Stimulated activated CD8-positive, alpha-beta memory T cell treated with anti-CD3 and anti-CD28 coated beads, Interleukin-7, amount 100 ng/mL, for 4 hours (primary cell): ENCODE results near the gene PRR15.
"Not testable (repeated sequence)": the region's sequence is repeated elsewhere in the genome, so short reads cannot be mapped to it uniquely, and the experiment has no call there.

Experiments
- DNase-seq, 2 donors: peaks; one replicate each; pipeline ENCODE4 v3.0.0-alpha.2; 2020; ENCODE audit warnings: low read depth in 2 of 2

The PRR15 gene, protein sequence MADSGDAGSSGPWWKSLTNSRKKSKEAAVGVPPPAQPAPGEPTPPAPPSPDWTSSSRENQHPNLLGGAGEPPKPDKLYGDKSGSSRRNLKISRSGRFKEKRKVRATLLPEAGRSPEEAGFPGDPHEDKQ

DNA sequence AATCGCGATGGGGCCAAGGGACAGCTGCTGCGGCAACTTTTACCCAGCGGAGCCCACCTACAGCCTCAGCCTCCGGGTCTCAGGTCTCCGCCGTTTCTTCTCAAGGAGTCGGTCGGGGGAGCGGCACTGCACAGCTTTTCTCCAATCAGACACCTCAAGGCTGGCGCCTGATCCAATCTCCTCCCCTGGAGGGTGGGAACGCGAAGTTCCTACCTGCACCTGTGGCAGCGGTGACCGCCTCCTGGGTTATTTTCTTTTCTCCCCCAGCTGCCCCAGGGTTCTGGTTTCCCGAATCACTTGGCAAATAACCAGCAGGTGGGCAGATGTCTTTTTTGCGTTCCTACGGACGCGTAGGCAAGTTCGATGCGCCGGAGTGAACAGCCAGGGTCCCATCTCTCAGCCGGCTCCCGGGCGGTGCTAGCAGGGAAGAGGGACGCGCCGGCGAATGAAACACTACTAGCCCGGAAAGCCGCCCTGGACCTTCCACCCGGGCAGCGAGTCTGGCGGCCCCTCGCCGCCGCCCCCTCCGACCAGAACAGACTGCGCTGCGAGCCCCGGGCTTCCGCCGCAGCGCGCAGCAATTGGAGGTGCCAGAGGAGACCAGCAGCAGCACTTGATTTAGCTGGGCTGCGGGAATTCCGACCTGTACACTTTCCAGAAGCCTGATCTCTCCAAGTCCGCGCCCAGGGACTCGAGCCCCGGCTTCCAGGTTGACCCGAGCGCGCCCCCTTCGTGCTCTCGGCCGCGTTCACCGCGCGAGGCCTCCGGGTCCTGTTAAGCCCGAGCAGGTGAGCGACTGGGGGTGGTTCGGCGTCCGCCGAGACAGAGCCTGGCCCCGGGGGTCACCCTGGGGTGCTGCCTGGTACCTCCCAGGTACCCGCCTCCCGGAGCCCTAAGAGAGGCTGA lies at the start of gene PRR15:
Gene PRR15 (plus strand): TSS at position 246 of the 906 bp plus-strand sequence. CDS start 2,495 bp downstream, outside the sequence.
- no peak for DNase-seq

DNA sequence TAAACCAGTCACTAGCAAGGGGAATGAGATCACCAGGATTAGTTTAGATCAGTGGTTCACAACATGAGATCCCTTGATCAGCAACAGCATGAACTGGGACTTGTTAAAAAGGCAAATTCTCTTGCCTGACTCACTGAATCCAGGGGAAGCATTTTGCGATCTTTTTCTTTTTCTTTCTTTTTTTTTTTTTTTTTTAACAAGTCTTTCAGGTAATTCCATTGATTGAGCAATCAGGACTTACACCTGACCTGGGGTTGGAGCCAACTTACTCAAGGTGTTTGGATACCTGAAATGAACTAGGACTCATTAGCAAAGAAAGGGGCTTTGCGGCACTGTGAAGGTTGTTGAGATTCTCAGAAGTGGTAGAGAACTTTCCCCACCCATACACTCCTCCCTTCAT lies 47.1 kb upstream of the PRR15 start:
- DNase-seq: no peak

DNA sequence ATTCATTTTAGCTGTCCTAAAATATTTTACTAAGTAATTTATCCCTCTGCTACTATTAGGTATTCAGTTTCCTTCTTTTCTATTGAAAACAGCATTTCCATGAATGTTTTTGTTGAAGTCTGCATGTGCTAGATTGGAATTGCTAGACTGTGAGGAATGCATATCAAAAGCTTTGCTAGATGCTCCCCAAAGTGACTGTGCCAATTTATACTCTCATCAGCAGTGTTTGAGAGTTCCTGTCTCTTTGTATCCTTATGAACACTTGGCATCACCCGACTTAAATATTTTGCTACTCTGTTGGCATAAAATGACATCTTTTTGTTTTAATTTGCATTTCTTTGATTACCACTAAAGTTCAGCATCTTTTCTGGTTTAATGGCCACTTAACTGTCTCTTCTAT lies 45.0 kb upstream of the PRR15 start:
- no peak for DNase-seq

DNA sequence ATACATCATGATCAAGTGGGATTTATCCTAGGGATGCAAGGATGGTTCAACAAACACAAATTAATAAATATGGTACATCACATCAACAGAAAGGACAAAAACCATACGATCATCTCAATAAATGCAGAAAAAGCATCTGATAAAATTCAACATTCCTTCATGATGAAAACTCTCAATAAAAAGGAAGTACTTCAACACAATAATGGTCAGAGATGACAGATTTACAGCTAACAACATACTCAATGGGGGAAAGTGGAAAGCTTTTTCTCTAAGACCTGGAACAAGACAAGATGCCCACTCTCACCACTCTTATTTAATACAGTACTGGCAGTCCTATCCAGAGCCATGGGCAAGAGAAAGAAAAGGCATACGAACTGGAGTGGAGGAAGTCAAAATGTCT lies 39.9 kb upstream of the PRR15 start:
- DNase-seq: no peak

DNA sequence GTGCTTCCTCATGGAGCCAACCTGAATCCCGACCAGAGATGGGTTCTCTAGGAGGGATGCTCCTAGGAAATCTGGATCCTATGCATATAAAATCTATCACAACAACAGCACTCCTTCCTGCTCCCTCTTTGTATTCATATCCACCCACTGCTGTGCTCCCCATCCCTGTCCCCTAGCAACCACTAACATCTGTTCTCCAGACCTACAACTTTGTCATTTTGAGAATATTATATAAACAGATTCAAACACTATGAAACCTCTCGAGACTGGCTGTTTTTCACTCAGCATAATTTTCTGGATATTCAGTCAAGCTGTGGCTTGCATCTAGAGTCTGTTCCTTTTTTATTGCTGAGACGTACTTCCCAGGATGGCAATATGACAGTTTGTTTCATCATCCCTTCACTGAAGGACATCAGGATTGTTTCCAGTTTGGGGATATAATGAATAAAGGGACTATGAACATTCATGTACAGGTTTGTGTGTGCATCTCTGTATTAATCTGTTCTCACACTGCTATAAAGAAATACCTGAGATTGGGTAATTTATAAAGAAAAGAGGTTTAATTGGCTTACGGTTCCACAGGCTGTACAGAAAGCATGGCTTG lies 36.0 kb upstream of the PRR15 start:
- no peak for DNase-seq

DNA sequence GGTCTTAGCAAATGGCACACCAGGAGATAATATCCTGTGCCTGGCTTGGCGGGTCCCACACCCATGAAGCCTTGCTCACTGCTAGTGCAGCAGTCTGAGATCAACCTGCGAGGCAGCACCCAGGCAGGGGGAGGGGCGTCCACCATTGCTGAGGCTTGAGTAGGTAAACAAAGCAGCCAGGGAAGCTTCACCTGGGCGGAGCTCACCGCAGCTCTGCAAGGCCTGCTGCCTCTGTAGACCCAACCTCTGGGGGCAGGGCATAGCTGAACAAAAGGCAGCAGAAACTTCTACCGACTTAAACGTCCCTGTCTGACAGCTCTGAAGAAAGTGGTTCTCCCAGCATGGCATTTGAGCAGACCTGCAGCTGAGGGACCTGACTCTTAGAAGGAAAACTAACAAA lies 35.1 kb upstream of the PRR15 start:
- not testable (repeated sequence) for DNase-seq

DNA sequence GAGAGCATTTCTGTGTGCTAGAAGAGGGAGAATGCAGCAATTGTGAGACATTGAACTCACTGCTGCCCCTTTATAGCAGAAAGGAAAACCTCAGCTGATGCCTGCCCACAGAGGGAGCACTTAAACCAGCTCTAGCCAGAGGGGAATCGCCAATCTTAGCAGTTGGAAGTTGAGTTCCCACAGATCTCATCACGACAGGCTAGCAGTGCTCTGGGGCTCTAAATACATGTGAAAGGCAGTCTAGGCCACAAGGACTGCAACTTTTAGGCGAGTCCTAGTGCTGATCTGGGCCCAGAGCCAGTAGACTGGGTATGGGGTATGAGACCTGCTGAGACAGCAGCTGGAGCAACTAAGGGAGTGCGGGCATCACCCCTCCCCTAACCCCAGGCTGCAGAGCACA lies 25.2 kb upstream of the PRR15 start:
- DNase-seq: no peak

DNA sequence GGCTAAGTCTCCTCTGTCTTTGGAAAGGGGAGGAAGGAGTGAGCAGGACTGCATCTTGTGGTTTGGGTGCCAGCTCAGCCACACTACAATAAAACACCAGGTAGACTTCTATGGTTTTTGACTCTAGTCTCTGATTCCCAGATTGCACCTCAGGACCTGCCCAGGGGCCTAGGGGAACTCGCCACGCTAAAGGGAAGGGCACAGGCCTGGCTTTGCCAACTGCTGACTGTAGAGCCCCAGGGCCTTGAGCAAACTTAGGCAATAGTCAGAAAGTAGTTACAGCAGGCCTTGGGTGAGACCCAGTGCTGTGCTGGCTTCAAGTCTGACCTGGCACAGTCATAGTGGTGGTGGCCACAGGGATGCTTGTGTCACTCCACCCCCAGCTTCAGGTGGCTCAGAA lies 24.2 kb upstream of the PRR15 start:
- no peak for DNase-seq

DNA sequence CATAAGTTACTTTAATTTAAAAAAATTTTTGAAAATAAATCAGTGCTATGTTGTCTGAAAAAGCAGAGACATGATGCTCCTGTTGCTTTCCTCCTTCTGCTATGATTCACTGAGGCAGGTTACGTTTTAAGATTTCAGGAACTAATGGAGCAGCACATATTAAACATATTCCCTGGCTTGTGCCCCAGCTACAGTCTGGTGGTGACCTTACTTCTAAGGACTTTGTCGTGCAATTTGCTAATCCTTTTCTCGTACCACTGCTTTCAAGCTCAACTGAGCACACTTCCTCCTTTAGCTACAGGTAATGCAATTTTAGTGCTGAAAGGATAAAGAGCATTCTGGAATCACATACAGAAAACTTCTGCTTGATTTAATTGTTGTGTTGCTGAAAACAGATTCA lies 16.2 kb upstream of the PRR15 start:
- no peak for DNase-seq

DNA sequence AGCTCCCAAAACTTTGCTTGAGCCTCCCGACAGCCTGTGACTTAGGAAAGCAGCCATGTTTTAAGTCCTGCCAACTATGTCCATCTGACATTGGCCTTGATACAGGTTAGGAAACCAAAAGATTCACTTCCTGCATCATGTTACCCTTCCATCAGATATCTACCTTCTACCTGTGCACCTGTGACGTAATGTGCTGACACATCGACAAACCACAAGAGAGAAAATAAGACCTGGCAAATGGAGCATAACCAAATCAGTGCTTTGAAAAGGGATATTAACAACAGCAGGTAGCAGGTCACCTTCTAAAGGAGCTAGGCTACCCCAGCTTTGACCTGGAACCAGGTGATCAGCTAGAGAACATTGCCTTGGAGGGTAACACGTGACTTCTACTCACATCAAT lies 14.8 kb upstream of the PRR15 start:
- DNase-seq: no peak

DNA sequence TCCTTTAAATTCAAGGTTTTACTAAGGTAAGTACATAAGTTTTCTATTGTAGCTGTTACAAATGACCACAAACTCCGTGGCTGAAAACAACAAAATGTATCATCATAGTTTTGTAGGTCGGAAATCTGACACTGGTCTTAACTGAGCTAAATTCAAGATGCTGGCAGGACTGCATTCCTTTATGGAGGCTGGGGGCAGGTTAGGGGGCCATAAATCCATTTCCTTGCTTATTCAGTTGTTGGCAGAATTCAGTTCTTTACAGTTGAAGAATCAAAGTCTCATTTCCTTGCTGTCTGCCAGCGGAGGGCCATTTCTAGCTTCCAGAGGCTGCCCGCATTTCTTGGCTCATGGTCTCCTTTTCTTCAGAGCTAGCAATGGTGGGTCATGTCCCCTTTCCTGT lies 11.2 kb upstream of the PRR15 start:
- DNase-seq: no peak

DNA sequence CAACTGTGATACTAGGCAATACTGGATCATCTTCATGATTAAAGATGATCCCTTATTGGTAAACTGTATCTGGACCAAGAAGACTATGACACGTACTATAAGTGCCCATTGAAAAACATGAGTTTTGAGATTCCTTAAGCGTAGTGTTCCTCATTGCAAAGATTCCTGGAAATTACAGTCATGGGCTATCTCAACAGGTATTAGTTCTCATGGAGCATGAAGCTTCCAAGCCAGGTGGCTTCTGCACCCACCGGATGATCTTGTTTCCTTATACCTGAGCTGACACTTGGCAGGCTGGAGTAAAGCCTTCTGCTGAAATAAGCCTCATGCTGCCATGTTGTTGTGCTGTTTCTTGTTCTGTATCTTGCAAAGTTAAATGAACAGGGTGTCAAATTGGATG lies 8.6 kb upstream of the PRR15 start:
- no peak for DNase-seq

DNA sequence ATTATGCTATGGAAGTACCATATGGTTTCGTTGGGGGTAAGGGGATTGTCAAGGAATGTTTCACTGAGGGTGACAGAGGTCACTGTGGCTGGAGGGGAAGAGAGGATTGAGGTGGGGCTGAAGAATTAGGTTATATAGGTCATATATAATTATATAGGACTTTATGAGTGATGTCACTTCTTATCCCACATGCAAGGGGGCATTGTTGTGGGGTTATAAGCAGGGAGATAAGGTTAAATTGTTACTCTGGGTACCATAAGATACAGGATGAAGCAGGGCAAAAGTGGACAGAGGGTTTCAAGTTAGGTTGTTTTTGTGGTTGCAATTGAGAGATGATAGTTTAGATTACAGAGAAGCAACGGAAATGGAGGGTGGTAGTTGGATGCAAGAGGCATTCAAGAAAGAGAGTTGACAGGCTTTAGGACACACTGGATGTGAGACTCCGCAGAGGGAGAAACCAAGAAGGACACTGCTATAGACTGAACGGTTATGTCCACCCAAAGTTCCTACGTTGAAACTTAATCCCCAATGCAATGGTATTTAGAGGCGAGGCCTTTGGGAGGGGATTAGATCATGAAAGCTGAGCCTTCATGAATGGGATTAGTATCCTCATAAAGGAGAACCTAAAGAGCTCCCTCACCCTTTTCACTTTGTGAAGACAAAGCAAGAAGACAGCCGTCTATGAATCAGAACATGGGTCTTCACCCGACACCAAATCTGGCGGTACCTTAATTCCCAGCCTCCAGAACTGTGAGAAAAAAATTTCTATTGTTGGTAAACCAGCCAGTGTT lies 7.0 kb upstream of the PRR15 start:
- DNase-seq: no peak

DNA sequence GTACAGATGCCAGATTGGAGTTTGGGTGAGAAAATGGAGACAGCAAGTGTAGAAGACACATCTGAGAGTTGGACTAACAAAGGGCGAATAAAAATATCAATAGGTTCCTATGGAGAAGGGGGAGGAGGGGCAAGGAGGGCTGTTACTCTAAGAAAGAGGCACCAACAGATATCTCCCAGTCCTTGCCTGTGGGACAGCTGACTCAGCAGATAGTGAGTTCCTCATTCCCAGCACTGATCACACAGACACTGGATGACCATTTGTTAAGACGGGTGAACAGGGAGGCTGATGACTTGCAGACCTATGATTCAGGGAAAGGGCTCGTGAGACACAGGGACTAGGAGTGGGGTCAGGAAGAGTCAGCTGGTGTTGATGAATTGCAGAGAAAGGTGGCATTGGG lies 5.7 kb upstream of the PRR15 start:
- DNase-seq: no peak

DNA sequence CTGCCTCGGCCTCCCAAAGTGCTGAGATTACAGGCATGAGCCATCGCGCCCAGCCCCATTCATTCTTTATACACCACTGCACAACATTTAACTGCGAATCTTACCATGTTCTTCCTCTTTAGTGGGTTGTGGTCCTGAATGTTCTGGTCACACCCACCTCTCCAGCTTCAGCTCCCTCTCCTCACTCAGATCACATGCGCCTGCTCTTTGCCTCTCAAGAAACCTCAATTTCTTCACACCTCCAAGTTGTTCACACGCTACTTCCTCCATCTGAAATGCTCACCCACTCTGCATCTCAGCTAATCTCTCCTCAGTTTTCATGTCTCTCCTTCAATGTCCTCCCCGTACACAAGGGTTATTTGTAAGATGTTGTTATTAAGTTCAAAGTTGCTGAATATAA lies 2.4 kb upstream of the PRR15 start:
- DNase-seq: no peak

DNA sequence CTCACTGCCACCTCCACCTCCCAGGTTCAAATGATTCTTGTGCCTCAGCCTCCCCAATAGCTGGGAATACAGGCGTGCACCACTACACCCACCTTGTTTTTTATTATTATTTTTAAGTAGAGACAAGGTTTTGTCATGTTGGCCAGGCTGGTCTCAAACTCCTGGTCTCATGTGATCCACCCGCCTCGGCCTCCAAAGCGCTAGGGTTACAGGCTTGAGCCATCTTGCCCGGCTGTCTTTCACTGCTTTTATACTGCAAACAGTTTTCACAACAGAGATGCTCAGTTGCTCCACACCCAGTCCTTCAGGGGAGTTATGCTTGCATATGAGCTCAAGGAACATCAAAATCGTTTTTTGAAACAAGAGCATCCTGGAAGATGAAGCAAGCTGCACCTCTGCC lies 1.3 kb upstream of the PRR15 start:
- DNase-seq: no peak

DNA sequence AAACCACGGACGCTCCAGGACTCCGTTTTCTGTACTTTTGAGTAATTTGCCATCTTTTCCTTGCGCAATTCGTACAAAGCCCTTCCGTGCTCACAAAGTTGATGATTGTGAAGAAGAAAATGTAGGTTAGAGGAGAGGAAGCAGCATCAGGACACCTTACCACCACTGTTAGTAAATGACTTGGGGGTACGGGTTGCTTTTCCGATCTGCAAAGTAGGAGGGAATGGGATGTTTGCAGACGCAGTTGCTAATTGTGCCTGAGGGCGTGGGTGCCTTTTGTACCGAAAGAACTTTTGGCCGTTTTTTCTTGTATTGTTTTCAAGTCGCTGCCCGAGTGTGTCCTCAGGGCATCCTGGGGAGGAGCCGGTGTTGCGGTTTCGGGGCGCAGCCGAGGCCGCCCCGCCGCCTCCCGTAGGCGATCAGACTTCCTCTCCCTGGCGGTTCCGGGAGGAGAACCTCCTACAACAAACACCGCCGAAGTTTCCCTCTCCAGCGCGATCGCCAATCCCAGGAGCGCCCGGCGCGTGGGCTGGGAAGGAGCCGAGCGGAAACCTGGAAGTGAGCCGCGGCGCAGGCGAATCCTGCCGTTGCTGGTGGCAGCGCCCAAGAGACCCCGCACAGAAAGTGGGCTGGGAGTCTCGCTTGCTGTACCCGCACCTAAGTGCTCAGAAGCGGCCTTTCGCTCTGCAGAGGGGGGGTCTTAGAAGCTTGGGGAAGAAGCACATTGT lies 1.0 kb downstream of the PRR15 start:
- DNase-seq: no peak

DNA sequence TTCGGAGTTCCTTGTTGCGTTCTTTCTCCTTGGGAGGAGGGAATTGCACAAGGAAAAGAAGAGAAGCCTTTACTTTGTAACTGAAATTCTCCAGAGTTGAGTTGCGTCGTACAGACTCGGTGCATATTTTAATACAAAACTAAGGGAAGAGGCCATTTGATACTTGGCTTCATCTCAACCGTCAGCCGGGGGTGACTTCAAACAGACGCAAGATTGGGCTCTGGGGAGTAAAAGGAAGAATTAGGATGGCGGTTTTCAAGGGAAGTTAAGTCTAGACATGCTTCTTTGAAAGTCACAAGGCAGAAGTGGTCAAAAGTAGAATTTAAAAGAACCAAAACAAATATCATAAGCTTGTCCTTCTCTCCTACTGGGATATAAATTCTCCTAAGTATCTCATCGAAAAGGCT lies 1.6 kb downstream of the PRR15 start:
- DNase-seq: no peak

DNA sequence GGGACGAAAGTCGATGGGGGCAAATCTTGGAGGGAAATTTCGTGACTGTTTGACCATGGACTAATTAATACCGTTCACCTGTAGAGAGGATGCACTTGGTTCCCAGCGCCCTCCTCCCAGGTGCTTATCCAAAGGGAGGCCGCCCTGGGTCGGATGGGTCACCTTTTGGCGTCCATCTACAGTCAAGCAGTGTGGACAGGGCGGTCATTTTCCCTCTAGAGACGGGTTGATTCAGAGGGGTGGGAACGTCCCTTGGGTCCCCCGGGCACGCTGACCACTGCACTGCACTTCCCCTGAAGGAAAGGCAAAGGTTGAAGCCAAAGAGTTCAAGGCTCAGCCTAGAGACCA lies 2.0 kb downstream of the PRR15 start:
- no peak for DNase-seq

DNA sequence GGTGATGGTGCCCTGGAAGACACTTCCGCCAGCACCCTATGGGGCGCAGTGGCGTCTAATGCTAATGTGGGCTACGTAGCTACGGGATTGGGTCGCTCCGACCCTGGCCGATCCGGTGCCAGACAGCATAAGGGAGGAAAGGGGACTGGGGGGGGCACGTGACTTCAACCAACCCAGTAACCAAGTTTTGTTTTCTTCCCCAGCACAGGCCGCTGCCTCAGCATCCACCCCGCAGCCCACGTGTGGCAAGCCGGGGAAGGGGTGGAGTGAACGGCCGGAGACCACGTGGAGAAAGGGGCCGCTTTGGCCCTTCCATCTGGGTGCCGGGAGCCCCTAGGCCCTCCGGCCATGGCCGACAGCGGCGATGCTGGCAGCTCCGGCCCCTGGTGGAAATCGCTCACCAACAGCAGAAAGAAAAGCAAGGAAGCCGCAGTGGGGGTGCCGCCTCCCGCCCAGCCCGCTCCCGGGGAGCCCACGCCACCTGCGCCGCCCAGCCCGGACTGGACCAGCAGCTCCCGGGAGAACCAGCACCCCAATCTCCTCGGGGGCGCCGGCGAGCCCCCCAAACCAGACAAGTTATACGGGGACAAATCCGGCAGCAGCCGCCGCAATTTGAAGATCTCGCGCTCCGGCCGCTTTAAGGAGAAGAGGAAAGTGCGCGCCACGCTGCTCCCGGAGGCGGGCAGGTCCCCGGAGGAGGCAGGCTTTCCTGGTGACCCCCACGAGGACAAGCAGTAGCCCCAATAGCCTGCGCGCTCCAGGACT lies 2.5 kb downstream of the PRR15 start:
- no peak for DNase-seq

DNA sequence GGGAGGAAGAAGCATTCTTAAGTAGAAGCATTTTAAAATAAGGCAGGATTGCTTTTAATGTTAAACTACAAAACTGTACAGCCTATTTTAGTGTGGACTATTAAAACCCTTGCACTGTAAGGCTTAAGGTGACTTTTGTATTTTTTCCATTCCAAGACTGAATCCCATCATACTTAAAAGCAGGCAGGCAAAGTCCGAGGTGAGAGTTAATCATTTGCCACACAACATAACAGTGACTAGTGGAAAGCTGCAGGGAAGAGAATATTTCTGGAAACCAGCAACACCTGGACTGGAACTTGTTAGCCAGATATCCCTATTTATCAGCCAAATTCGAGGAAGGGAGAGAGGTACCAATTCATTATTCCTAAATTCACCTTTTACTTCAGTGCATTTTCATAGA lies 3.5 kb downstream of the PRR15 start:
- no peak for DNase-seq
